H1 (cell line): ENCODE results near the gene PDIA6. TPM values are rescaled to one million over a fixed set of nuclear protein-coding genes. Genes with fewer than 3 reads are reported as not detected.

Experiments used
- CTCF ChIA-PET: fragments of 300-600 bp; sonication (Branson Sonifier 250); formaldehyde crosslinking; loops from one replicate; lab custom pipeline; 2021; ENCODE audit not compliant: partially characterized antibody; lab: Charles Lee
- POLR2A ChIA-PET: fragments of 300-600 bp; sonication (Branson Sonifier 250); formaldehyde crosslinking; loops from one replicate; lab custom pipeline; 2021; ENCODE audit warnings: inconsistent platforms; ENCODE audit not compliant: partially characterized antibody; lab: Charles Lee
- DNase-seq, 2 experiments: peaks; one replicate each; pipeline versions ENCODE4 v3.0.0 to v3.0.0-alpha.2; 2010 to 2022; ENCODE audit warnings: low spot score in 2 of 2, low read depth in 1 of 2, mixed read lengths in 1 of 2
- FAIRE-seq: peaks from 2 replicates; lab custom pipeline; 2011; peaks lifted over from hg19 to GRCh38; lab: Jason Lieb, UNC
- H2AFZ ChIP-seq: 2 replicates; pipeline ENCODE4 v1.8.1; 2012; ENCODE audit warnings: low read length, inconsistent platforms
- H2AK5ac ChIP-seq: 2 replicates; pipeline ENCODE4 v1.6.1; 2013; ENCODE audit warnings: low read depth, low read length
- H2BK120ac ChIP-seq: replicated peaks from 2 replicates; pipeline ENCODE3; 2013; ENCODE audit warnings: low read depth, low read length, inconsistent platforms
- H2BK12ac ChIP-seq: 2 replicates; pipeline ENCODE4 v1.6.1; 2013; ENCODE audit warnings: low read depth, low read length
- H2BK15ac ChIP-seq: 2 replicates; pipeline ENCODE4 v1.6.1; 2013; ENCODE audit warnings: low read length
- H2BK20ac ChIP-seq: 2 replicates; pipeline ENCODE4 v1.6.1; 2013; ENCODE audit warnings: low read length
- H2BK5ac ChIP-seq: 2 replicates; pipeline ENCODE4 v1.6.1; 2013; ENCODE audit warnings: low read depth, low read length
- H3K14ac ChIP-seq: 2 replicates; pipeline ENCODE4 v1.6.1; 2013; ENCODE audit warnings: inconsistent platforms; ENCODE audit not compliant: insufficient read length
- H3K18ac ChIP-seq: 2 replicates; pipeline ENCODE4 v1.6.1; 2013; ENCODE audit warnings: low read length; ENCODE audit errors: extremely low read depth
- H3K23ac ChIP-seq: 2 replicates; pipeline ENCODE4 v1.6.1; 2013; ENCODE audit warnings: inconsistent platforms; ENCODE audit not compliant: insufficient read length
- H3K23me2 ChIP-seq: 2 replicates; pipeline ENCODE4 v1.6.1; 2013; ENCODE audit warnings: low read depth, low read length
- H3K27ac ChIP-seq: 2 replicates; pipeline ENCODE4 v1.6.1; 2011; ENCODE audit warnings: low read depth, low read length, inconsistent platforms
- H3K27me3 ChIP-seq, 4 experiments: replicated peaks in 1 of 4; 1 replicate in 1 of 4; 2 replicates in 3 of 4; pipeline versions ENCODE4 v1.6.1 to v1.8.1; 2011 to 2013; ENCODE audit warnings: low read length in 3 of 4, mild to moderate bottlenecking in 3 of 4, inconsistent platforms in 2 of 4, mixed read lengths in 2 of 4, moderate library complexity in 1 of 4; ENCODE audit not compliant: control insufficient read depth in 3 of 4, insufficient read depth in 3 of 4; ENCODE audit errors: extremely low read depth in 1 of 4
- H3K36me3 ChIP-seq, 4 experiments: 2 replicates each; pipeline versions ENCODE4 v1.6.1 to v1.8.1; 2011 to 2013; ENCODE audit warnings: mild to moderate bottlenecking in 4 of 4, low read length in 3 of 4, moderate library complexity in 2 of 4, control low read depth in 1 of 4, inconsistent platforms in 1 of 4; ENCODE audit not compliant: insufficient read depth in 4 of 4, control insufficient read depth in 2 of 4
- H3K4ac ChIP-seq: replicated peaks from 2 replicates; pipeline ENCODE3; 2013; ENCODE audit warnings: low read length, low read depth, mixed read lengths, inconsistent platforms; ENCODE audit not compliant: insufficient read length
- H3K4me1 ChIP-seq, 4 experiments: replicated peaks in 1 of 4; 1 replicate in 1 of 4; 2 replicates in 3 of 4; pipeline versions ENCODE4 v1.6.1 to v1.8.1; 2011 to 2013; ENCODE audit warnings: low read length in 3 of 4, inconsistent platforms in 2 of 4, mixed read lengths in 1 of 4; ENCODE audit not compliant: insufficient read depth in 4 of 4, control insufficient read depth in 3 of 4
- H3K4me2 ChIP-seq, 2 experiments: 2 replicates each; pipeline versions ENCODE4 v1.6.1 to v1.8.1; 2011 to 2013; ENCODE audit warnings: low read depth in 2 of 2, low read length in 2 of 2, control low read depth in 1 of 2, inconsistent platforms in 1 of 2, mild to moderate bottlenecking in 1 of 2; ENCODE audit not compliant: insufficient read depth in 1 of 2
- H3K4me3 ChIP-seq, 4 experiments: fragments of 200-600, 300-600 bp in 1 of 4; sonication (generic), shearing (Covaris generic), sonication (Bioruptor Twin) in 1 of 4; 2 replicates each; pipeline versions ENCODE4 v1.5.1 to v1.8.1; 2011 to 2016; ENCODE audit warnings: low read length in 4 of 4, low read depth in 3 of 4, control low read depth in 2 of 4, inconsistent platforms in 2 of 4, mild to moderate bottlenecking in 2 of 4, mixed read lengths in 1 of 4, moderate library complexity in 1 of 4; ENCODE audit not compliant: insufficient read depth in 2 of 4; ENCODE audit errors: extremely low read depth in 1 of 4
- H3K56ac ChIP-seq: replicated peaks from 2 replicates; pipeline ENCODE3; 2013; ENCODE audit warnings: low read depth, mild to moderate bottlenecking, mixed read lengths, low read length, inconsistent platforms; ENCODE audit not compliant: insufficient read length
- H3K79me1 ChIP-seq: 2 replicates; pipeline ENCODE4 v1.6.1; 2013; ENCODE audit warnings: low read depth, low read length, control low read depth
- H3K79me2 ChIP-seq, 2 experiments: 2 replicates each; pipeline versions ENCODE4 v1.6.1 to v1.8.1; 2012 to 2013; ENCODE audit warnings: low read length in 2 of 2, mild to moderate bottlenecking in 2 of 2, inconsistent platforms in 1 of 2; ENCODE audit not compliant: insufficient read depth in 2 of 2, control insufficient read depth in 1 of 2
- H3K9ac ChIP-seq, 4 experiments: replicated peaks in 1 of 4; 1 replicate in 1 of 4; 2 replicates in 3 of 4; pipeline versions ENCODE4 v1.6.1 to v1.8.1; 2011 to 2013; ENCODE audit warnings: low read depth in 3 of 4, low read length in 3 of 4, control low read depth in 2 of 4, mild to moderate bottlenecking in 2 of 4, moderate library complexity in 2 of 4, inconsistent platforms in 1 of 4; ENCODE audit errors: extremely low read depth in 1 of 4
- H3K9me3 ChIP-seq, 2 experiments: 2 replicates each; pipeline versions ENCODE4 v1.6.1 to v1.8.1; 2012 to 2013; ENCODE audit warnings: mild to moderate bottlenecking in 2 of 2, moderate library complexity in 2 of 2, control low read depth in 1 of 2, inconsistent platforms in 1 of 2, low read depth in 1 of 2, low read length in 1 of 2, mixed read lengths in 1 of 2; ENCODE audit not compliant: insufficient read depth in 2 of 2
- H4K20me1 ChIP-seq, 2 experiments: replicated peaks in 1 of 2; 2 replicates each; pipeline versions ENCODE3 to v1.8.1; 2011 to 2013; ENCODE audit warnings: inconsistent platforms in 2 of 2, low read length in 2 of 2, mild to moderate bottlenecking in 1 of 2; ENCODE audit not compliant: insufficient read depth in 2 of 2, control insufficient read depth in 1 of 2
- H4K5ac ChIP-seq: 2 replicates; pipeline ENCODE4 v1.6.1; 2013; ENCODE audit warnings: low read length, low read depth, mixed read lengths, inconsistent platforms; ENCODE audit not compliant: insufficient read length
- H4K8ac ChIP-seq: 2 replicates; pipeline ENCODE4 v1.8.0; 2013; ENCODE audit warnings: mild to moderate bottlenecking, moderate library complexity, low read length, inconsistent platforms; ENCODE audit not compliant: insufficient read depth; ENCODE audit errors: extremely low read depth
- H4K91ac ChIP-seq: replicated peaks from 2 replicates; pipeline ENCODE3; 2013; ENCODE audit warnings: low read length, mixed read lengths, inconsistent platforms; ENCODE audit not compliant: insufficient read length
- BACH1 ChIP-seq: IDR thresholded peaks from 2 replicates; pipeline ENCODE4 v1.6.1; 2012; ENCODE audit warnings: low read length, improper control_type of control experiment
- CBX8 ChIP-seq: fragments of 300-800, 300-1000 bp; sonication (generic); IDR thresholded peaks from 2 replicates; pipeline ENCODE4 v1.7.1; 2016; ENCODE audit warnings: low read depth, low read length, borderline replicate concordance
- CHD2 ChIP-seq: IDR thresholded peaks from 2 replicates; pipeline ENCODE4 v1.6.1; 2012; ENCODE audit warnings: low read length, improper control_type of control experiment
- EGR1 ChIP-seq: IDR thresholded peaks from 2 replicates; pipeline ENCODE4 v1.6.1; 2011; ENCODE audit warnings: low read depth, low read length, borderline replicate concordance
- JUN ChIP-seq: IDR thresholded peaks from 2 replicates; pipeline ENCODE4 v1.6.1; 2011; ENCODE audit warnings: low read depth, mild to moderate bottlenecking, improper control_type of control experiment, low read length
- JUND ChIP-seq: IDR thresholded peaks from 2 replicates; pipeline ENCODE4 v1.6.1; 2011; ENCODE audit warnings: mild to moderate bottlenecking, improper control_type of control experiment, low read length
- MAFK ChIP-seq: IDR thresholded peaks from 2 replicates; pipeline ENCODE4 v1.6.1; 2012; ENCODE audit warnings: low read depth, mild to moderate bottlenecking, improper control_type of control experiment, low read length
- NANOG ChIP-seq: IDR thresholded peaks from 2 replicates; pipeline ENCODE4 v1.6.1; 2011; ENCODE audit warnings: low read length, low read depth, mild to moderate bottlenecking, inconsistent platforms; ENCODE audit not compliant: insufficient read depth, poor library complexity, severe bottlenecking
- NRF1 ChIP-seq: IDR thresholded peaks from 2 replicates; pipeline ENCODE4 v1.6.1; 2011; ENCODE audit warnings: mild to moderate bottlenecking, low read depth, low read length, improper control_type of control experiment
- RBBP5 ChIP-seq: IDR thresholded peaks from 2 replicates; pipeline ENCODE4 v1.7.1; 2012; ENCODE audit warnings: low read depth, mild to moderate bottlenecking, inconsistent platforms, low read length, moderate library complexity, borderline replicate concordance
- RXRA ChIP-seq: IDR thresholded peaks from 2 replicates; pipeline ENCODE4 v1.6.1; 2011; ENCODE audit warnings: low read depth, mild to moderate bottlenecking, low read length, moderate library complexity; ENCODE audit not compliant: insufficient read depth
- TAF7 ChIP-seq: optimal IDR thresholded peaks from 2 replicates; pipeline ENCODE3; 2011; ENCODE audit warnings: low read depth, mild to moderate bottlenecking, inconsistent platforms, low read length, moderate library complexity, borderline replicate concordance
- TBP ChIP-seq: IDR thresholded peaks from 2 replicates; pipeline ENCODE4 v1.6.1; 2011; ENCODE audit warnings: low read depth, low read length, improper control_type of control experiment
- WGBS, 2 experiments: shearing (Covaris generic) in 1 of 2; methylation state at CpG; one replicate each; pipeline versions ENCODE4 v1.1.6 to v1.1.7; 2013 to 2015; ENCODE audit warnings: low lambda C conversion rate in 2 of 2, mixed read lengths in 2 of 2, inconsistent platforms in 1 of 2, low coverage in 1 of 2, missing lambda C conversion rate in 1 of 2; ENCODE audit not compliant: insufficient replicate concordance in 2 of 2, insufficient coverage in 1 of 2, insufficient read length in 1 of 2; ENCODE audit errors: extremely low coverage in 1 of 2, missing lambda C conversion rate in 1 of 2; 5-methylcytosine and 5-hydroxymethylcytosine counted together
- polyA plus RNA-seq, 7 experiments: library from polyadenylated mRNA; depleted of rRNA in 3 of 7; stranded (reverse) in 5 of 7; unstranded in 2 of 7; fragments of >200 nt in 5 of 7; fragments of 200-250 nt in 2 of 7; gene quantifications; 1 replicate in 5 of 7; 2 replicates in 1 of 7; 4 replicates in 1 of 7; pipeline versions ENCODE4 v1.2.1 to v1.2.3, GENCODE V29; 2011 to 2013; ENCODE audit warnings: missing spikeins in 2 of 7, mixed read lengths in 2 of 7
- total RNA-seq: library from RNA; stranded (reverse); fragmentation: NEBNext Ultra II Directional; extraction: Animal tissue kit (Norgen Biotek cat#: 25700); gene quantifications from 2 replicates; pipeline ENCODE4 v1.2.1, GENCODE V29; 2021
- TF ChIP-seq, protein P1 (sequence below): IDR thresholded peaks from 2 replicates; pipeline ENCODE4 v1.6.1; 2012; ENCODE audit warnings: inconsistent platforms

PDIA6 gene
- total and polyA plus RNA-seq, 2 of the 8 experiments (the other 6 are each of a cell fraction or from before 2014, with no cell fraction given): 181 to 384 TPM

DNA sequence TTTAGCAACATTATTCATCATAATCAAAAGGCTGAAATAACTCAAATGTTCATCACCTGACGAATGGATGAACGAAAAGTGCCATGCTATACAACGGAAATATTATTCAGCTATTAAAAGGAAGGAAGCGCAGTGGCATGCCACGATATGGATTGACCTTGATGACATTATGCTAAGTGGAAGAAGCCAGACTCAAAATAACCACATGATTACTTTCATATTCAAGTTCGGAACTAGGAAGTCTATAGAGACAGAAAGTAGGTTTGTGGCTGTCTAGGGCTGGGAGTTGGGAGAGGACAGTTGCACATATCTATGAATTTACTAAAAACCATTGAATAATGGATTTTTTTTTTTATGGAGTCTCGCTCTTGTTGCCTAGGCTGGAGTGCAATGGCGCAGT is 13.4 kb upstream of the PDIA6 start:
- Histone ChIP-seq H3K4ac (no peak overlapping the region), H3K18ac (no peak overlapping the region), H2BK20ac (no peak overlapping the region), H3K4me3 (no peak overlapping the region), H2BK120ac (no peak overlapping the region), H4K91ac (no peak overlapping the region), H3K27ac (no peak overlapping the region), H3K9ac (no peak overlapping the region), H3K9me3 (no peaks in the 10 kb centered on the region), H4K8ac (no peak overlapping the region), H3K14ac (no peak overlapping the region), H2BK12ac (no peak overlapping the region), H3K56ac (no peak overlapping the region), H2AFZ (no peak overlapping the region), H3K23ac (no peak overlapping the region), H3K79me2 (no peaks in the 10 kb centered on the region), H2BK15ac (no peak overlapping the region), H3K27me3 (no peaks in the 10 kb centered on the region), H2AK5ac (no peak overlapping the region), H3K36me3 (no peaks in the 10 kb centered on the region), H2BK5ac (no peak overlapping the region), H4K20me1 (no peaks in the 10 kb centered on the region), H4K5ac (no peak overlapping the region), H3K23me2 (no peaks in the 10 kb centered on the region), H3K79me1 (no peaks in the 10 kb centered on the region), H3K4me1 (no peaks in the 10 kb centered on the region), H3K4me2 (no peak overlapping the region)
- no peak for TF ChIP-seq RBBP5
- TF ChIP-seq RXRA: no peak
- TF ChIP-seq NRF1: no peak
- TF ChIP-seq EGR1: no peak
- no peak for TF ChIP-seq TBP
- TF ChIP-seq, protein P1, sequence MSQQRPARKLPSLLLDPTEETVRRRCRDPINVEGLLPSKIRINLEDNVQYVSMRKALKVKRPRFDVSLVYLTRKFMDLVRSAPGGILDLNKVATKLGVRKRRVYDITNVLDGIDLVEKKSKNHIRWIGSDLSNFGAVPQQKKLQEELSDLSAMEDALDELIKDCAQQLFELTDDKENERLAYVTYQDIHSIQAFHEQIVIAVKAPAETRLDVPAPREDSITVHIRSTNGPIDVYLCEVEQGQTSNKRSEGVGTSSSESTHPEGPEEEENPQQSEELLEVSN: no peak
- TF ChIP-seq MAFK: no peak
- TF ChIP-seq JUND: no peak
- TF ChIP-seq TAF7: no peak
- TF ChIP-seq NANOG: no peak
- TF ChIP-seq JUN: no peak
- TF ChIP-seq CHD2: no peak
- no peak for TF ChIP-seq BACH1
- TF ChIP-seq CBX8: no peak
- CTCF ChIA-PET: interaction anchor here (1.3 to 1.4 kb wide), 2 partner anchors 9 to 298 kb away, joined by 4 read pairs; no protein-coding TSS in a partner anchor
- FAIRE-seq (no peak), DNase-seq (no peak)
- POLR2A ChIA-PET: interaction anchor here (0.9 kb wide), 1 partner anchor 17 kb away, joined by 3 read pairs; no protein-coding TSS in a partner anchor
- WGBS, 2 experiments: 87% methylated on average over 8 of the region's 8 CpGs; no CpG with 5 or more reads in 1 of the 2 experiments
